ENCODE measurements around the gene PRDM16.

The PRDM16 gene

GRCh38 chr1:3168678-3169077, 99.7 kb downstream of the PRDM16 start:
- Histone ChIP-seq H3K4me3 (replicated peaks; ENCODE audit: low read depth, low read length) (no peak overlapping the region), H3K27me3 (replicated peaks; ENCODE audit: control insufficient read depth, insufficient read depth, low read length) (no peaks in the 10 kb centered on the region), H3K36me3 (ENCODE audit: control insufficient read depth, insufficient read depth, low read length) (no peaks in the 10 kb centered on the region)
- no peak for TF ChIP-seq CTCF (IDR thresholded peaks at IDR 0.05; ENCODE audit: insufficient read depth, low read length, poor library complexity, severe bottlenecking)
- no peak for DNase-seq (ENCODE audit: extremely low read depth, insufficient read length)

GRCh38 chr1:3169665-3170356, 100.8 kb downstream of the PRDM16 start:
- TF ChIP-seq CTCF (IDR thresholded peaks at IDR 0.05; ENCODE audit: insufficient read depth, low read length, poor library complexity, severe bottlenecking): no peak
- H3K36me3 ChIP-seq (ENCODE audit: control insufficient read depth, insufficient read depth, low read length): no peaks in the 10 kb centered on the region
- no peak overlapping the region for H3K4me3 ChIP-seq (replicated peaks; ENCODE audit: low read depth, low read length)
- no peaks in the 10 kb centered on the region for H3K27me3 ChIP-seq (replicated peaks; ENCODE audit: control insufficient read depth, insufficient read depth, low read length)
- no peak for DNase-seq (ENCODE audit: extremely low read depth, insufficient read length)

GRCh38 chr1:3170561-3171453, 101.8 kb downstream of the PRDM16 start:
- no peak for TF ChIP-seq CTCF (IDR thresholded peaks at IDR 0.05; ENCODE audit: insufficient read depth, low read length, poor library complexity, severe bottlenecking)
- no peaks in the 10 kb centered on the region for H3K27me3 ChIP-seq (replicated peaks; ENCODE audit: control insufficient read depth, insufficient read depth, low read length)
- H3K4me3 ChIP-seq (replicated peaks; ENCODE audit: low read depth, low read length): no peak overlapping the region
- no peaks in the 10 kb centered on the region for H3K36me3 ChIP-seq (ENCODE audit: control insufficient read depth, insufficient read depth, low read length)
- DNase-seq (ENCODE audit: extremely low read depth, insufficient read length): no peak

GRCh38 chr1:3171761-3172160, 102.8 kb downstream of the PRDM16 start:
- DNase-seq (ENCODE audit: extremely low read depth, insufficient read length): no peak
- H3K27me3 ChIP-seq (replicated peaks; ENCODE audit: control insufficient read depth, insufficient read depth, low read length): no peaks in the 10 kb centered on the region
- H3K4me3 ChIP-seq (replicated peaks; ENCODE audit: low read depth, low read length): no peak overlapping the region

More at GRCh38 chr1:3171761-3172160, 102.8 kb downstream of the PRDM16 start:
- no peak for TF ChIP-seq CTCF (IDR thresholded peaks at IDR 0.05; ENCODE audit: insufficient read depth, low read length, poor library complexity, severe bottlenecking)
- H3K36me3 ChIP-seq (ENCODE audit: control insufficient read depth, insufficient read depth, low read length): no peaks in the 10 kb centered on the region

Data from GM06990 (cell line).